H1 (cell line): Measurements from ENCODE around the gene NBAS. TPM values are rescaled to one million over a fixed set of nuclear protein-coding genes. Genes with fewer than 3 reads are reported as not detected.

Source experiments
- CTCF ChIA-PET: fragments of 300-600 bp; sonication (Branson Sonifier 250); formaldehyde crosslinking; loops from one replicate; lab custom pipeline; 2021; ENCODE audit not compliant: partially characterized antibody; lab: Charles Lee
- POLR2A ChIA-PET: fragments of 300-600 bp; sonication (Branson Sonifier 250); formaldehyde crosslinking; loops from one replicate; lab custom pipeline; 2021; ENCODE audit warnings: inconsistent platforms; ENCODE audit not compliant: partially characterized antibody; lab: Charles Lee
- DNase-seq, 2 experiments: peaks; one replicate each; pipeline versions ENCODE4 v3.0.0 to v3.0.0-alpha.2; 2010 to 2022; ENCODE audit warnings: low spot score in 2 of 2, low read depth in 1 of 2, mixed read lengths in 1 of 2
- FAIRE-seq: peaks from 2 replicates; lab custom pipeline; 2011; peaks lifted over from hg19 to GRCh38; lab: Jason Lieb, UNC
- H2AFZ ChIP-seq: 2 replicates; pipeline ENCODE4 v1.8.1; 2012; ENCODE audit warnings: low read length, inconsistent platforms
- H2AK5ac ChIP-seq: 2 replicates; pipeline ENCODE4 v1.6.1; 2013; ENCODE audit warnings: low read depth, low read length
- H2BK120ac ChIP-seq: replicated peaks from 2 replicates; pipeline ENCODE3; 2013; ENCODE audit warnings: low read depth, low read length, inconsistent platforms
- H2BK12ac ChIP-seq: 2 replicates; pipeline ENCODE4 v1.6.1; 2013; ENCODE audit warnings: low read depth, low read length
- H2BK15ac ChIP-seq: 2 replicates; pipeline ENCODE4 v1.6.1; 2013; ENCODE audit warnings: low read length
- H2BK20ac ChIP-seq: 2 replicates; pipeline ENCODE4 v1.6.1; 2013; ENCODE audit warnings: low read length
- H2BK5ac ChIP-seq: 2 replicates; pipeline ENCODE4 v1.6.1; 2013; ENCODE audit warnings: low read depth, low read length
- H3K14ac ChIP-seq: 2 replicates; pipeline ENCODE4 v1.6.1; 2013; ENCODE audit warnings: inconsistent platforms; ENCODE audit not compliant: insufficient read length
- H3K18ac ChIP-seq: 2 replicates; pipeline ENCODE4 v1.6.1; 2013; ENCODE audit warnings: low read length; ENCODE audit errors: extremely low read depth
- H3K23ac ChIP-seq: 2 replicates; pipeline ENCODE4 v1.6.1; 2013; ENCODE audit warnings: inconsistent platforms; ENCODE audit not compliant: insufficient read length
- H3K23me2 ChIP-seq: 2 replicates; pipeline ENCODE4 v1.6.1; 2013; ENCODE audit warnings: low read depth, low read length
- H3K27ac ChIP-seq: 2 replicates; pipeline ENCODE4 v1.6.1; 2011; ENCODE audit warnings: low read depth, low read length, inconsistent platforms
- H3K27me3 ChIP-seq, 4 experiments: replicated peaks in 1 of 4; 1 replicate in 1 of 4; 2 replicates in 3 of 4; pipeline versions ENCODE4 v1.6.1 to v1.8.1; 2011 to 2013; ENCODE audit warnings: low read length in 3 of 4, mild to moderate bottlenecking in 3 of 4, inconsistent platforms in 2 of 4, mixed read lengths in 2 of 4, moderate library complexity in 1 of 4; ENCODE audit not compliant: control insufficient read depth in 3 of 4, insufficient read depth in 3 of 4; ENCODE audit errors: extremely low read depth in 1 of 4
- H3K36me3 ChIP-seq, 4 experiments: 2 replicates each; pipeline versions ENCODE4 v1.6.1 to v1.8.1; 2011 to 2013; ENCODE audit warnings: mild to moderate bottlenecking in 4 of 4, low read length in 3 of 4, moderate library complexity in 2 of 4, control low read depth in 1 of 4, inconsistent platforms in 1 of 4; ENCODE audit not compliant: insufficient read depth in 4 of 4, control insufficient read depth in 2 of 4
- H3K4ac ChIP-seq: replicated peaks from 2 replicates; pipeline ENCODE3; 2013; ENCODE audit warnings: low read length, low read depth, mixed read lengths, inconsistent platforms; ENCODE audit not compliant: insufficient read length
- H3K4me1 ChIP-seq, 4 experiments: replicated peaks in 1 of 4; 1 replicate in 1 of 4; 2 replicates in 3 of 4; pipeline versions ENCODE4 v1.6.1 to v1.8.1; 2011 to 2013; ENCODE audit warnings: low read length in 3 of 4, inconsistent platforms in 2 of 4, mixed read lengths in 1 of 4; ENCODE audit not compliant: insufficient read depth in 4 of 4, control insufficient read depth in 3 of 4
- H3K4me2 ChIP-seq, 2 experiments: 2 replicates each; pipeline versions ENCODE4 v1.6.1 to v1.8.1; 2011 to 2013; ENCODE audit warnings: low read depth in 2 of 2, low read length in 2 of 2, control low read depth in 1 of 2, inconsistent platforms in 1 of 2, mild to moderate bottlenecking in 1 of 2; ENCODE audit not compliant: insufficient read depth in 1 of 2
- H3K4me3 ChIP-seq, 4 experiments: fragments of 200-600, 300-600 bp in 1 of 4; sonication (generic), shearing (Covaris generic), sonication (Bioruptor Twin) in 1 of 4; 2 replicates each; pipeline versions ENCODE4 v1.5.1 to v1.8.1; 2011 to 2016; ENCODE audit warnings: low read length in 4 of 4, low read depth in 3 of 4, control low read depth in 2 of 4, inconsistent platforms in 2 of 4, mild to moderate bottlenecking in 2 of 4, mixed read lengths in 1 of 4, moderate library complexity in 1 of 4; ENCODE audit not compliant: insufficient read depth in 2 of 4; ENCODE audit errors: extremely low read depth in 1 of 4
- H3K56ac ChIP-seq: replicated peaks from 2 replicates; pipeline ENCODE3; 2013; ENCODE audit warnings: low read depth, mild to moderate bottlenecking, mixed read lengths, low read length, inconsistent platforms; ENCODE audit not compliant: insufficient read length
- H3K79me1 ChIP-seq: 2 replicates; pipeline ENCODE4 v1.6.1; 2013; ENCODE audit warnings: low read depth, low read length, control low read depth
- H3K79me2 ChIP-seq, 2 experiments: 2 replicates each; pipeline versions ENCODE4 v1.6.1 to v1.8.1; 2012 to 2013; ENCODE audit warnings: low read length in 2 of 2, mild to moderate bottlenecking in 2 of 2, inconsistent platforms in 1 of 2; ENCODE audit not compliant: insufficient read depth in 2 of 2, control insufficient read depth in 1 of 2
- H3K9ac ChIP-seq, 4 experiments: replicated peaks in 1 of 4; 1 replicate in 1 of 4; 2 replicates in 3 of 4; pipeline versions ENCODE4 v1.6.1 to v1.8.1; 2011 to 2013; ENCODE audit warnings: low read depth in 3 of 4, low read length in 3 of 4, control low read depth in 2 of 4, mild to moderate bottlenecking in 2 of 4, moderate library complexity in 2 of 4, inconsistent platforms in 1 of 4; ENCODE audit errors: extremely low read depth in 1 of 4
- H3K9me3 ChIP-seq, 2 experiments: 2 replicates each; pipeline versions ENCODE4 v1.6.1 to v1.8.1; 2012 to 2013; ENCODE audit warnings: mild to moderate bottlenecking in 2 of 2, moderate library complexity in 2 of 2, control low read depth in 1 of 2, inconsistent platforms in 1 of 2, low read depth in 1 of 2, low read length in 1 of 2, mixed read lengths in 1 of 2; ENCODE audit not compliant: insufficient read depth in 2 of 2
- H4K20me1 ChIP-seq, 2 experiments: replicated peaks in 1 of 2; 2 replicates each; pipeline versions ENCODE3 to v1.8.1; 2011 to 2013; ENCODE audit warnings: inconsistent platforms in 2 of 2, low read length in 2 of 2, mild to moderate bottlenecking in 1 of 2; ENCODE audit not compliant: insufficient read depth in 2 of 2, control insufficient read depth in 1 of 2
- H4K5ac ChIP-seq: 2 replicates; pipeline ENCODE4 v1.6.1; 2013; ENCODE audit warnings: low read length, low read depth, mixed read lengths, inconsistent platforms; ENCODE audit not compliant: insufficient read length
- H4K8ac ChIP-seq: 2 replicates; pipeline ENCODE4 v1.8.0; 2013; ENCODE audit warnings: mild to moderate bottlenecking, moderate library complexity, low read length, inconsistent platforms; ENCODE audit not compliant: insufficient read depth; ENCODE audit errors: extremely low read depth
- H4K91ac ChIP-seq: replicated peaks from 2 replicates; pipeline ENCODE3; 2013; ENCODE audit warnings: low read length, mixed read lengths, inconsistent platforms; ENCODE audit not compliant: insufficient read length
- BCL11A ChIP-seq, 2 experiments: IDR thresholded peaks; one replicate each; pipeline ENCODE4 v1.6.1; 2011; ENCODE audit warnings: low read depth in 2 of 2, low read length in 2 of 2, mild to moderate bottlenecking in 2 of 2
- CREB1 ChIP-seq: IDR thresholded peaks from 2 replicates; pipeline ENCODE4 v1.6.1; 2012; ENCODE audit warnings: inconsistent platforms
- CTBP2 ChIP-seq: IDR thresholded peaks from 2 replicates; pipeline ENCODE4 v1.7.0; 2011; ENCODE audit warnings: borderline replicate concordance, mild to moderate bottlenecking, moderate library complexity, mixed read lengths, low read length; ENCODE audit not compliant: insufficient read depth, insufficient read length
- E2F6 ChIP-seq: IDR thresholded peaks from 2 replicates; pipeline ENCODE4 v1.6.1; 2012; ENCODE audit warnings: inconsistent platforms
- EP300 ChIP-seq, 2 experiments: IDR thresholded peaks; 1 replicate in 1 of 2; 2 replicates in 1 of 2; pipeline ENCODE4 v1.6.1; 2011 to 2012; ENCODE audit warnings: low read depth in 2 of 2, low read length in 2 of 2, mild to moderate bottlenecking in 2 of 2, borderline replicate concordance in 1 of 2, inconsistent platforms in 1 of 2, moderate library complexity in 1 of 2
- PHF8 ChIP-seq: fragments of 200-600 bp; sonication (generic); conservative IDR thresholded peaks from 2 replicates; pipeline ENCODE4 v1.7.1; 2012; ENCODE audit warnings: low read depth, mild to moderate bottlenecking, inconsistent platforms, low read length, moderate library complexity
- RBBP5 ChIP-seq: IDR thresholded peaks from 2 replicates; pipeline ENCODE4 v1.7.1; 2012; ENCODE audit warnings: low read depth, mild to moderate bottlenecking, inconsistent platforms, low read length, moderate library complexity, borderline replicate concordance
- SAP30 ChIP-seq: fragments of 300-600 bp; sonication (generic); IDR thresholded peaks from 2 replicates; pipeline ENCODE4 v1.7.1; 2012; ENCODE audit warnings: low read length, moderate library complexity, mild to moderate bottlenecking, inconsistent platforms; ENCODE audit not compliant: insufficient read depth, insufficient replicate concordance
- SIRT6 ChIP-seq: IDR thresholded peaks from one replicate; pipeline ENCODE4 v1.7.1; 2012; ENCODE audit warnings: low read length, inconsistent platforms
- SIX5 ChIP-seq: IDR thresholded peaks from 2 replicates; pipeline ENCODE4 v1.6.1; 2011; ENCODE audit warnings: mild to moderate bottlenecking, low read depth, low read length
- SP2 ChIP-seq: IDR thresholded peaks from 2 replicates; pipeline ENCODE4 v1.6.1; 2012; ENCODE audit warnings: mild to moderate bottlenecking, low read length, inconsistent platforms
- TAF1 ChIP-seq: IDR thresholded peaks from 2 replicates; pipeline ENCODE4 v1.6.1; 2011; ENCODE audit warnings: mild to moderate bottlenecking, low read depth, low read length
- WGBS, 2 experiments: shearing (Covaris generic) in 1 of 2; methylation state at CpG; one replicate each; pipeline versions ENCODE4 v1.1.6 to v1.1.7; 2013 to 2015; ENCODE audit warnings: low lambda C conversion rate in 2 of 2, mixed read lengths in 2 of 2, inconsistent platforms in 1 of 2, low coverage in 1 of 2, missing lambda C conversion rate in 1 of 2; ENCODE audit not compliant: insufficient replicate concordance in 2 of 2, insufficient coverage in 1 of 2, insufficient read length in 1 of 2; ENCODE audit errors: extremely low coverage in 1 of 2, missing lambda C conversion rate in 1 of 2; 5-methylcytosine and 5-hydroxymethylcytosine counted together
- polyA plus RNA-seq, 7 experiments: library from polyadenylated mRNA; depleted of rRNA in 3 of 7; stranded (reverse) in 5 of 7; unstranded in 2 of 7; fragments of >200 nt in 5 of 7; fragments of 200-250 nt in 2 of 7; gene quantifications; 1 replicate in 5 of 7; 2 replicates in 1 of 7; 4 replicates in 1 of 7; pipeline versions ENCODE4 v1.2.1 to v1.2.3, GENCODE V29; 2011 to 2013; ENCODE audit warnings: missing spikeins in 2 of 7, mixed read lengths in 2 of 7
- total RNA-seq: library from RNA; stranded (reverse); fragmentation: NEBNext Ultra II Directional; extraction: Animal tissue kit (Norgen Biotek cat#: 25700); gene quantifications from 2 replicates; pipeline ENCODE4 v1.2.1, GENCODE V29; 2021

Gene NBAS
- total and polyA plus RNA-seq, 2 of the 8 experiments (the other 6 are each of a cell fraction or from before 2014, with no cell fraction given) = 19.6 to 34.8 TPM

GRCh38 chr2:15298770-15299169, 262.4 kb downstream of the NBAS start:
- no peaks in the 10 kb centered on the region for H3K23me2 ChIP-seq
- H3K4me3 ChIP-seq = no peak overlapping the region
- no peak overlapping the region for H3K56ac ChIP-seq
- H3K9ac ChIP-seq = 0 out of 7 replicates have a peak overlapping the region, but pooled peaks of 1 of the 4 experiments have one; percentile 4
- no peak overlapping the region for H2BK20ac ChIP-seq
- H3K4ac ChIP-seq = no peak overlapping the region
- H2AK5ac ChIP-seq = no peak overlapping the region
- POLR2A ChIA-PET = no interaction called here
- no peaks in the 10 kb centered on the region for H4K20me1 ChIP-seq
- H2BK12ac ChIP-seq = no peak overlapping the region
- no peak overlapping the region for H3K4me2 ChIP-seq
- 85% methylated on average over 8 of the region's 8 CpGs; no CpG with 5 or more reads in 1 of the 2 experiments for WGBS, 2 experiments
- no peak overlapping the region for H2BK120ac ChIP-seq
- H3K9me3 ChIP-seq = no peaks in the 10 kb centered on the region
- DNase-seq (no peak), FAIRE-seq (no peak)
- H3K18ac ChIP-seq = no peak overlapping the region
- H4K5ac ChIP-seq = no peak overlapping the region
- CTCF ChIA-PET = interaction anchor here (1.0 kb wide), 1 partner anchor 290 kb away, joined by 3 read pairs; no protein-coding TSS in a partner anchor
- H2BK15ac ChIP-seq = no peak overlapping the region
- H3K14ac ChIP-seq = no peak overlapping the region
- no peak overlapping the region for H4K91ac ChIP-seq
- no peaks in the 10 kb centered on the region for H3K79me2 ChIP-seq
- H3K4me1 ChIP-seq = peaks cover 0 to 3% (median 0%) of the 10 kb centered on the region in 4 experiments; a peak in 1 of 7 replicates
- H2BK5ac ChIP-seq = no peak overlapping the region
- TF ChIP-seq TAF1 (no peak), RBBP5 (no peak), SAP30 (no peak), CREB1 (no peak), BCL11A (IDR thresholded peaks at IDR 0.05; ENCODE audit: low read depth in 2 of 2, low read length in 2 of 2) (no peak), SIRT6 (no peak), PHF8 (no peak), SIX5 (no peak), EP300 (IDR thresholded peaks at IDR 0.05; ENCODE audit: borderline replicate concordance in 1 of 2, low read depth in 2 of 2, low read length in 2 of 2) (no peak), SP2 (no peak), E2F6 (no peak), CTBP2 (no peak)
- H3K23ac ChIP-seq = no peak overlapping the region
- H3K27ac ChIP-seq = no peak overlapping the region
- peaks cover 0 to under 1% (median 0%) of the 10 kb centered on the region in 4 experiments; a peak in 1 of 7 replicates for H3K27me3 ChIP-seq
- no peaks in the 10 kb centered on the region for H3K79me1 ChIP-seq
- no peak overlapping the region for H2AFZ ChIP-seq
- H3K36me3 ChIP-seq = no peaks in the 10 kb centered on the region
- no peak overlapping the region for H4K8ac ChIP-seq
